ENCODE results near the gene LDLRAD4. TPM values are rescaled to one million over a fixed set of nuclear protein-coding genes. Genes with fewer than 3 reads are reported as not detected.
"Not testable (repeated sequence)": the region's sequence is repeated elsewhere in the genome, so short reads cannot be mapped to it uniquely, and the experiment has no call there.

The LDLRAD4 gene
- total RNA-seq, 2 experiments from 2014 or later, result 28.4 to 30.1 TPM

DNA sequence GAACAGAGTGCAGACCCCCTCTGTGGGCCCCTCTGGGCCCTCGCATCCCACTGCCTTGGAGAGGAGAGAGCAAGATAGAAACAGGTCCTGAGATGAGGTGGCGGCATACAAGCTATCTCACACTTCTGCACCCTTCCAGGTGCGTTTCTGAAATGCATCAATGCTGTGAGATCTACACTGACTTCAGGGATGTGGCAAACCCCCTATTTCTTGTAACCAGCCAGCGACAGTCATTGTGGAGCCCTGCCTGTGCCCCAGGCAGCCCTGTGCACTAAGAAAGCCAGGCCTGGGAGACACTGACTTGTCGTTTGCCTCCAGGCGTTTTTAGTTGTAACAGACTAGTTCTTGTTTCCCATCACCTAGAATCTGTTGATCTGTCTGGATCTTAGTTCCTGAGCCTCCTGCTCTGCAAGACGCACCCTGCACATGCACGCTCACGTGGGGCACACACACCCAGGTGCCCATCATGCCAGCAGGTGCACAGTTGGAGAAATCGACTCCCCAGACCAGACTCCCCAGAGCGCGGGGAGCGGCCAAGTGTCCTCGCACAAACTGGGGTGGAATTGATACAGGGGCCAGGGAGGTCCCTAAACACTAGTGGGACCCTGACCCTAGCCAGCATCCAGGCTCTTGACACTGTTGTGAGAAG, 269.8 kb downstream of the LDLRAD4 start:
- POLR2A ChIA-PET, result no interaction called here
- H3K27ac Mint-ChIP-seq, result no peak overlapping the region
- intact Hi-C loops (cut with micrococcal nuclease), result no loop called here
- H3K9me3 Mint-ChIP-seq, result no peaks in the 10 kb centered on the region
- no peaks in the 10 kb centered on the region for H3K27me3 Mint-ChIP-seq
- CTCF ChIA-PET, result no interaction called here
- DNase-seq, result no peak
- H3K4me1 Mint-ChIP-seq (ENCODE audit: low read depth), result peaks cover 19% of the 10 kb centered on the region
- no peak overlapping the region for H3K4me3 Mint-ChIP-seq
- peaks cover 6% of the 10 kb centered on the region for H3K36me3 Mint-ChIP-seq

DNA sequence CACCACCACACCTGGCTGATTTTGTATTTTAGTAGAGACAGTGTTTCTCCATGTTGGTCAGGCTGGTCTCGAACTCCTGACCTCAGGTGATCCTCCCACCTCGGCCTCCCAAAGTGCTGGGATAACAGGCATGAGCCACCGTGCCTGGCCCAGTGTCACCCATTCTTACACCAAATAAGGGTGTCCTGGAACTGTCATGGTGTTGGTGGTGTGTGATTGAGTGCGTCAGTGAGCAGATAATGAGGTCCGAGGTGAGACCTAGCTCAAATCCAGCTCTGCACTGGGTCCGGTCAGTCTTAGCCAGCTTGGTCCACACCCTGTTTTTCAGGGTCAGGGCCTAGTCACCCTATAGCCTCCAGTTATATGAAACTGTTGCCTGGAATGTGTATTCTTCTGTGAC, 270.7 kb downstream of the LDLRAD4 start:
- POLR2A ChIA-PET; H3K27ac Mint-ChIP-seq; H3K9me3 Mint-ChIP-seq; CTCF ChIA-PET; intact Hi-C loops (cut with micrococcal nuclease); H3K27me3 Mint-ChIP-seq; H3K36me3 Mint-ChIP-seq; H3K4me3 Mint-ChIP-seq; DNase-seq: not testable (repeated sequence)
- peaks cover 13% of the 10 kb centered on the region for H3K4me1 Mint-ChIP-seq (ENCODE audit: low read depth)

DNA sequence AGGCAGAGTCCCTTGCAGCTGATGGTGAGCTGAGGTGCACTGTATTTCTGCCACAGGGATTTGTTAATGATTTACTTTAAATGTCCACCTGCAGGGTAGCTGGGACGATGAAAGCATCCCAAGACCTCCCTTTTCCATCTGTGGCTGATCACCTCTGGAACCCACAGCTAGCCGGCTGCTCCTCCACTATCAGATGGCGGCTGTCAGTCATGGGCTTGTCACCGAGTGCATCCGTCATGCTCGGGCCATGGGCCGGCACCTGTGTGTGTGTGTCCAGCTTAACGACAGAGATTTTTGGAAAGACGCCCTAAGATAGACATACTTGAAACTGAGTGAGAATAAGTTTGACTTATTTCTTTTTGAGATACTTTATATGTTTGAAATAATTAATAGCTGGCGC, 272.6 kb downstream of the LDLRAD4 start:
- Mint-ChIP-seq H3K27me3 (no peaks in the 10 kb centered on the region), H3K4me1 (ENCODE audit: low read depth) (peaks cover 13% of the 10 kb centered on the region), H3K27ac (no peak overlapping the region), H3K36me3 (peaks cover 8% of the 10 kb centered on the region), H3K9me3 (no peaks in the 10 kb centered on the region), H3K4me3 (no peak overlapping the region)
- intact Hi-C loops (cut with micrococcal nuclease), result no loop called here
- POLR2A ChIA-PET, result no interaction called here
- CTCF ChIA-PET, result no interaction called here
- no peak for DNase-seq

DNA sequence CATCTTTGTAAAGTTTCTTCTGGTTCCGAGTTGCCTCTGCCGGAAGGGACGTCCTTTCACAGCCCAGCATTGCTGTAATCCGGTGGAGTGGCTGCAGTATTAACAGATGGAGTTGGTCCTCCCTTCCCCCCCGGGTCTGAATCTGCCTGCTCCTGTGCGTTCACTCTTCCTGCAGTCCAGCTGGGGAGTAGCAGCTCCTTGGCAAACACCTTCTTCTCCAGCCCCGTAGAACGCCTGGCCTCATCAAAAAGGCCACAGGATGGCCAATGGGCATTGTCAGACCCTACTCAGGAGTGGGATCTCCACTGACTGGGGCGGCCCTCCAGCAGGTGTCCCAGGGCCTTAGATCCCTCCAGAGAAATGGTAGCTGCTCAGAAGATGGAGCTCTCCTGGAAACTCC, 273.8 kb downstream of the LDLRAD4 start:
- no peak for DNase-seq
- no peaks in the 10 kb centered on the region for H3K9me3 Mint-ChIP-seq
- H3K4me3 Mint-ChIP-seq, result no peak overlapping the region
- no peaks in the 10 kb centered on the region for H3K27me3 Mint-ChIP-seq
- ChIA-PET CTCF (interaction anchor here (0.8 kb wide), 1 partner anchor 33 kb away, joined by 4 read pairs; no protein-coding TSS in a partner anchor), POLR2A (no interaction called here)
- H3K36me3 Mint-ChIP-seq, result peaks cover 8% of the 10 kb centered on the region
- no peak overlapping the region for H3K27ac Mint-ChIP-seq
- intact Hi-C loops (cut with micrococcal nuclease), result no loop called here
- peaks cover 19% of the 10 kb centered on the region for H3K4me1 Mint-ChIP-seq (ENCODE audit: low read depth)

DNA sequence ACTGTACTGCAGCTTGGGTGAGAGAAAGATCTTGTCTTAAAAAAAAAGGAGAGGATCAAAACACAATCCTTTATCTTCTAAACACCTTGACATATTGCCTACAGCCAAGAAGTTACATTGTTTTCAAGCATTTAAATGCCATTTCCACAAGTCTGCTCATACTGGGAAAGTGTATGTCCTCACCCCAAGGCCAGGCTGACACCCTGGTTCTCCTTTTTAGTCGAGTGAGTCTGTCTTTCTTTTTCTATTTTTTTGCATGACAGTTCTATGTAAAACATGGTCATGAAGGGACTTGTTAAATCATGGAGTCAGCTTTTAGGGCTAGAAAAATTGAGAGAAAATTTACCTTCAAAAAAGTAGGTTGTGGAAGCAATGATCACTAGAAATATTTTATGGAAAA, 274.5 kb downstream of the LDLRAD4 start:
- H3K4me1 Mint-ChIP-seq (ENCODE audit: low read depth), result peaks cover 15% of the 10 kb centered on the region
- intact Hi-C loops (cut with micrococcal nuclease), result no loop called here
- no peaks in the 10 kb centered on the region for H3K27me3 Mint-ChIP-seq
- H3K36me3 Mint-ChIP-seq, result peaks cover 13% of the 10 kb centered on the region
- POLR2A ChIA-PET, result no interaction called here
- CTCF ChIA-PET, result no interaction called here
- no peak overlapping the region for H3K4me3 Mint-ChIP-seq
- DNase-seq, result no peak
- H3K9me3 Mint-ChIP-seq, result peaks cover under 1% of the 10 kb centered on the region
- H3K27ac Mint-ChIP-seq, result no peak overlapping the region

DNA sequence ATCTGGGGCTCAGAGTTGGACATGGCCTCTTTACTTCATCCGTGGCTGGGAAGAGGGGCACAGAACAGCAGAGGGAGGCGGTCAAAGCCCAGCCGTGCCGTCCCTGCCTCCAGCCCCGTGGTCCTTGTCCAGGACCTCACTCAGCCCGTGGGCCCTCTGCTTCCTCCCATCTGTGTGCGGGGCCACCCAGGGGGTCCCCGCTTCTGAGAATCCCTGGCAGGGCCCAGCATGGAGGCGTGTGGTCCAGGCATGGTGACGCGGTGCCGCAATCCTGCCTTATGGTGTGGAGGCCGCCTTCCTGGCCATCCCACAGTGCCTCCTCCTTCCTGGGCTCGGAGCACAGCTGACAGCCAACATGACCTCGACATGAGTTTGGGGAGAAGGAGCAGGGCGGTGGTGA, 275.2 kb downstream of the LDLRAD4 start:
- Mint-ChIP-seq H3K4me1 (ENCODE audit: low read depth) (peaks cover 12% of the 10 kb centered on the region), H3K36me3 (peaks cover 18% of the 10 kb centered on the region), H3K9me3 (peaks cover 7% of the 10 kb centered on the region), H3K27me3 (no peaks in the 10 kb centered on the region), H3K27ac (no peak overlapping the region), H3K4me3 (no peak overlapping the region)
- intact Hi-C loops (cut with micrococcal nuclease), result no loop called here
- no peak for DNase-seq
- POLR2A ChIA-PET, result no interaction called here
- CTCF ChIA-PET, result no interaction called here

DNA sequence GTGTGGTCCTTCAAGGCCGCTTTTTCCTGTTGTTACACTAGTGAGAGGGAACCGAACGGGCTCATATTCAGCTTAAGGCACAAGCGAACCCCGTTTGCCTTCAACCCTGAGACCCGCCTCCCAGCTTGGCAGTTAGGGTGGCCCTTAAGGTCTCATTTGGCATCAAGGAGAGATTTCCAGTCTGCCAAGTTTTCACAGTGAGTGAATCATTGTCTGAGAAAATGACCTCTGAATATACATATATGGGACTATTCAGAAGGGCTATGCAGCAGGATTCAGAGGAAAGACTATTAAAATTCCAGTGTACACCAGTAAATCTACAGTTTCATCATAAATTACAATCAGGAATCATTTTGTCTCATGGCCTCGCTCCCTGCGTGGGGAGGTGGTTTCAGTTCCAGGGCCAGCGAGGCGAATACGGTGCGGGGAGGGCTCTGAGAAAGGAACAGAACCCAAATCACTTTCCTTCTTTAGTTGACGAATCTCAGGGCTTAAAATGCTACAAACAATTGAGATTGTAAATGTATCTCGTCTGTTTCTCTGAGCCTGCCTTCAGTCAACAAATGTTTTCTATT, 276.4 kb downstream of the LDLRAD4 start:
- peaks cover 12% of the 10 kb centered on the region for H3K4me1 Mint-ChIP-seq (ENCODE audit: low read depth)
- no peak overlapping the region for H3K4me3 Mint-ChIP-seq
- peaks cover 19% of the 10 kb centered on the region for H3K9me3 Mint-ChIP-seq
- H3K27me3 Mint-ChIP-seq, result no peaks in the 10 kb centered on the region
- H3K36me3 Mint-ChIP-seq, result peaks cover 30% of the 10 kb centered on the region
- POLR2A ChIA-PET, result no interaction called here
- H3K27ac Mint-ChIP-seq, result no peak overlapping the region
- intact Hi-C loops (cut with micrococcal nuclease), result no loop called here
- CTCF ChIA-PET, result interaction anchor here (1.1 kb wide), 1 partner anchor 279 kb away, joined by 3 read pairs; no protein-coding TSS in a partner anchor
- no peak for DNase-seq

DNA sequence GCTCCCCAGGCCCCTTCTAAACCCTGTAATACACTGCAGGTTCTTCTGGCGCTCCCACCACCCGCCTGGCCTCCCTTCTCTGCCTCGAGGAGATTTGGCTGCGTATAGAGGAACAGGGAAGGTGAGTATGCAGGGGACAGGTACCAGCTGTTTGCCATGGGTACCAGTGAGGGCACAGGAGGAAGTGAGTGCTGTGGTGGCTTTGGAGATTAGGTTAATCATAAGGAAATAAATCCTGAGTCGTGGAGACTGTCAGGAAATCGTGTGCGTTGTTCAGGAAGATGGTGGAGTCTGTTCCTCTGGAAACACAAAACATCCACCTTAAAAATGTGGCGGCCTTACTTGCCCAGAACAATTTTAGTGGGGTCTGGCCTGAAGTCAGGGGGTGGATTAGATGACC, 277.4 kb downstream of the LDLRAD4 start:
- peaks cover 30% of the 10 kb centered on the region for H3K36me3 Mint-ChIP-seq
- H3K27ac Mint-ChIP-seq, result no peak overlapping the region

DNA sequence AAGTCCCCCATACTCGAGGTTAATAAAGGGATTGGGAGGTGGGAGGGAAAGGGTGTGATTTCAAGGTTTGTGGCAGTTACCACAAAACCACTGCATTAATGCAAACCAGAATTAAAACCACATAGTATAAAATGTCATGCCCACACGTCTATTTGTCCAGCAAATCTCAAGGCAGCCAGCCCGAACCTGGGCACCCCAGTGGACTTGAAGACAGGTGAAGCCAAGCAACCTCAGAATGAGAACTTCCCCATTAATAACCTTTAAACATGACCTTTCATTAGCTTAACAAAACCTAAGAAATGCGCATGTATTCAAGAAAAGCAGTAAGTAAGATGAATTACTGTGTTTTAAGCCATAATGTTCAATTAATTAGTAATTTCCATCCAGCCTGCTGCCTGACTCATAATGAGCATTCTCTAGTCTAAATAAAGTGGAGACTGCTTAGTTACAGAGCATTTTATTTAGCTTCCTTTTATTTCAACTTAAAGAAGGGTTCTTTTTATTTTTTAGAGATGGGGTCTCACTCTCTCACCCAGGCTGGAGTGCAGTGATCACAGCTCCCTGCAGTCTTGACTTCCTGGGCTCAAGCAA, 278.2 kb downstream of the LDLRAD4 start:
- no peak overlapping the region for H3K4me3 Mint-ChIP-seq
- intact Hi-C loops (cut with micrococcal nuclease), result no loop called here
- H3K36me3 Mint-ChIP-seq, result peaks cover 30% of the 10 kb centered on the region

More for the DNA sequence above, 277.4 kb downstream of the LDLRAD4 start:
- POLR2A ChIA-PET, result no interaction called here
- Mint-ChIP-seq H3K9me3 (peaks cover 19% of the 10 kb centered on the region), H3K27me3 (no peaks in the 10 kb centered on the region), H3K4me1 (ENCODE audit: low read depth) (peaks cover 19% of the 10 kb centered on the region), H3K4me3 (no peak overlapping the region)
- CTCF ChIA-PET, result no interaction called here
- intact Hi-C loops (cut with micrococcal nuclease), result no loop called here
- no peak for DNase-seq

DNA sequence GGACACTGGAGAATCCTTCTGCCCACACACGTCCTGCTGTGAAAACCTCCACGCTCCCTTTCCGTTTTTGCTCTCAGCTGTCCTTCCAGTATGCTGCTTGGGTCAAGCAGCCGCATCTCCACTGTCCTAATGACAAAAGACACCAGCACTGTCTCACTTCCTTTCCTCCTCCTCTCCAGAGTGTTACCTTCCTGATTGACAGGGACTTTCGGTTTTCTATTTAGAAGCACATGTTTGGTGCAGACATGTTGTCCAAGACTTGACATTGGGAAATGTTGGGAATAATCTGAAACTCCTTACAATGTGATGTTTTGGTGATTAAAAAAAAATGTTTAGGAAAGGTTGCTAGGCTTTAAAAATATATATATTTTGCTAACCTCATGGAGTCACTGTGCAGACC, 281.2 kb downstream of the LDLRAD4 start:
- intact Hi-C loops (cut with micrococcal nuclease), result loop anchor here (5.0 kb wide), 1 partner anchor 62 kb away; no protein-coding TSS in a partner anchor
- no peak for DNase-seq
- Mint-ChIP-seq H3K36me3 (peaks cover 29% of the 10 kb centered on the region), H3K4me3 (no peak overlapping the region), H3K9me3 (peaks cover 19% of the 10 kb centered on the region), H3K27me3 (no peaks in the 10 kb centered on the region), H3K4me1 (ENCODE audit: low read depth) (peaks cover 39% of the 10 kb centered on the region), H3K27ac (no peak overlapping the region)
- ChIA-PET POLR2A (no interaction called here), CTCF (no interaction called here)

More for the DNA sequence above, 278.2 kb downstream of the LDLRAD4 start:
- POLR2A ChIA-PET, result no interaction called here
- H3K9me3 Mint-ChIP-seq, result peaks cover 19% of the 10 kb centered on the region
- CTCF ChIA-PET, result no interaction called here
- H3K27ac Mint-ChIP-seq, result no peak overlapping the region
- no peak for DNase-seq
- H3K4me1 Mint-ChIP-seq (ENCODE audit: low read depth), result peaks cover 27% of the 10 kb centered on the region
- H3K27me3 Mint-ChIP-seq, result no peaks in the 10 kb centered on the region

DNA sequence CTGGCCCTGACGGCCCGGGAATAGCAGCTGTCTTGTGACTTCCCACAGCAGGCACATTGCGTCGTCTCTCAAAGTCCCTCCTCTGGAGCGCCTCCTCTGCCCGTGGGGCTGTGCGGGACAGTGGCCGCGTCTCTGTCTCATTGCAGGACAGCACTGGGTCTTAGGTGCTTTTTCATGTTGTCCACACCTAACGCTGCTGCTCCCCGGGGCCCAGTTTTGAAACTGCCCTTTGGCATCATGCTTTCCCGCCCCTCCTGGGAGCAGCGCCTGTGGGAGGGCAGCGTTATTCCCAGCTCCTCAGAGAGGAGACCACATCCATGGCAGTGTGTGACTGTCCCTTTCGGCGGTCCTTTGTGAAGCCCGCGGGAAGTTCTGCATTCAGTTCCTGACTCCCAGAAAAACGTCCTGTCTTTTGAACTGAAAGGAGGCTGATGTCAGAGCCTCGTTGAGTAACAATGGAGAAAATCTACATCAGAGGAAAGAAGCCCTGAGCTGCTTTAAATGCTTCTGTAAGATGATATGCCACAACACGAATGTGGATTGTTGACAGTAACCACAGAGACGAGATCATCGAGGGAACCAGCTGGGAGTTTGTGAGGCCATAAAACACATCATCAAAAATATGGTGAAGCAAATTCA, 281.8 kb downstream of the LDLRAD4 start:
- DNase-seq, result peak; percentile 27
- Mint-ChIP-seq H3K9me3 (peaks cover 19% of the 10 kb centered on the region), H3K36me3 (peaks cover 30% of the 10 kb centered on the region), H3K27me3 (no peaks in the 10 kb centered on the region), H3K27ac (no peak overlapping the region), H3K4me3 (no peak overlapping the region), H3K4me1 (ENCODE audit: low read depth) (peaks cover 36% of the 10 kb centered on the region)
- POLR2A ChIA-PET, result no interaction called here
- CTCF ChIA-PET, result no interaction called here
- intact Hi-C loops (cut with micrococcal nuclease), result loop anchor here (5.0 kb wide), 1 partner anchor 62 kb away; no protein-coding TSS in a partner anchor

DNA sequence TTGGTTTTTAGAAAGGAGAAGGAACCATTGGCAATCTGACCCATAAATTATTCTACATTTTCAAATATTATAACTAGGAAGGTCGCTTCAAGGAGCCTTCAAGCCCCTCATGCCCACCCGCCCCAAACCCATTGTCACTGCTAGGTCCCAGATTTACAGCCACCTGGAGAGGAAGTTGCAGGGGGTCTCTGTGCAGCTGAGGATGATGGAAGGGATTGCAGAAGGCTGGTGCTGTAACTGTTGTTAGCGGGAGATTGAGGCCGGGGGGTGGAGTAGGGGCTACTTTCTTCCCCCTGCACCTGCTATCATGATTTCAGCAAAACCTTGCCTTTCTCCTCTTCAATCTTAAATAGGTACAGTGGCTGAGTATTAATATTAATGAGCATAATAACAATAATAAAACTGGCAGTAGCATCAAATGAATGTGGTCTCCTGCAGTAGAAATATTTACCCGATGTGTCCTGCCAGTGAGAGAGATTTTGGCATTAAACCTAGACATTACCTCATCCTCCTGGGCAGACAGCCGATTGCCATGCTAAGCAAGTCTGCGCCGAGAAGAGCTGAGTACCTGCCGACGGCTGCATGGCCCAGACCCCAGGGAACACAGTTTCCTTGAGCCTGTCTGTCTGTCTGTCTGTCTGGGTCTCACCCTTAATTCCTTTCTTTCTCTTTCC, 282.4 kb downstream of the LDLRAD4 start:
- peaks cover 19% of the 10 kb centered on the region for H3K9me3 Mint-ChIP-seq
- H3K4me3 Mint-ChIP-seq, result no peak overlapping the region
- no peak for DNase-seq
- H3K27ac Mint-ChIP-seq, result no peak overlapping the region
- no peaks in the 10 kb centered on the region for H3K27me3 Mint-ChIP-seq
- H3K36me3 Mint-ChIP-seq, result peaks cover 28% of the 10 kb centered on the region
- intact Hi-C loops (cut with micrococcal nuclease), result loop anchor here (5.0 kb wide), 1 partner anchor 61 kb away; no protein-coding TSS in a partner anchor
- ChIA-PET CTCF (interaction anchor here (1.8 kb wide), 1 partner anchor 285 kb away, joined by 10 read pairs; no protein-coding TSS in a partner anchor), POLR2A (interaction anchor here (1.8 kb wide), 1 partner anchor 282 kb away, joined by 4 read pairs; the partner anchor contains the start of gene LDLRAD4)
- H3K4me1 Mint-ChIP-seq (ENCODE audit: low read depth), result peaks cover 42% of the 10 kb centered on the region
